Measurements from ENCODE around the gene TLR5.

GRCh38 chr1:223146745-223147144 lies 3.7 kb upstream of the TLR5 start:
- TF ChIP-seq CTCF (IDR thresholded peaks at IDR 0.05), result no peak
- TF ChIP-seq POLR2A (IDR thresholded peaks at IDR 0.05), result no peak

Measured in heart left ventricle (tissue), 13 donors.